SIG-M5 (cell line): Measurements from ENCODE around the gene SLC28A3.

Experiments
- DNase-seq: peaks from one replicate; lab custom pipeline; 2025; lab: John Stamatoyannopoulos, UW

Gene SLC28A3

GRCh38 chr9:84239343-84239742 is 101.2 kb downstream of the SLC28A3 start:
- no peak for DNase-seq

- no peak for DNase-seq
Observed at GRCh38 chr9:84238652-84239051, 101.9 kb downstream of the SLC28A3 start.

DNA sequence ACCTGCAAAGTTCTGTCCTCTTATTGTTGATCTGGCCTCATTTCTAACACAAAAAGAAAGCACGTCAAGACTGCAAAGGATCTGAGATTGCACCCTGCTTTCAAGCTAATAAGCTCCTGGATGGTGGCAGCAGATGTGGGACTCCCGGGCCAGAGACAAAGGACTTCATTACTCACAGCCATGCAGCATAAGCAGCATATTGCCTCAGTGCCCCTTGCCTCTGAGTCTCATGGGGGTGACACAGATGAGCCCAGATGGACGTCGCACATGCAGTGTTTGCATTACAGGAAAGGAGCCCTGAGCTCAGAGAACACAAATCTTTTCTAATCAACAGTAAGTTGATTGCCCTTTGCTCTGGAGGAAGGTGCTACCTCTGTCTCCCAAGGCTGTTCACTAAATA is 105.0 kb downstream of the SLC28A3 start:
- DNase-seq, result no peak

DNA sequence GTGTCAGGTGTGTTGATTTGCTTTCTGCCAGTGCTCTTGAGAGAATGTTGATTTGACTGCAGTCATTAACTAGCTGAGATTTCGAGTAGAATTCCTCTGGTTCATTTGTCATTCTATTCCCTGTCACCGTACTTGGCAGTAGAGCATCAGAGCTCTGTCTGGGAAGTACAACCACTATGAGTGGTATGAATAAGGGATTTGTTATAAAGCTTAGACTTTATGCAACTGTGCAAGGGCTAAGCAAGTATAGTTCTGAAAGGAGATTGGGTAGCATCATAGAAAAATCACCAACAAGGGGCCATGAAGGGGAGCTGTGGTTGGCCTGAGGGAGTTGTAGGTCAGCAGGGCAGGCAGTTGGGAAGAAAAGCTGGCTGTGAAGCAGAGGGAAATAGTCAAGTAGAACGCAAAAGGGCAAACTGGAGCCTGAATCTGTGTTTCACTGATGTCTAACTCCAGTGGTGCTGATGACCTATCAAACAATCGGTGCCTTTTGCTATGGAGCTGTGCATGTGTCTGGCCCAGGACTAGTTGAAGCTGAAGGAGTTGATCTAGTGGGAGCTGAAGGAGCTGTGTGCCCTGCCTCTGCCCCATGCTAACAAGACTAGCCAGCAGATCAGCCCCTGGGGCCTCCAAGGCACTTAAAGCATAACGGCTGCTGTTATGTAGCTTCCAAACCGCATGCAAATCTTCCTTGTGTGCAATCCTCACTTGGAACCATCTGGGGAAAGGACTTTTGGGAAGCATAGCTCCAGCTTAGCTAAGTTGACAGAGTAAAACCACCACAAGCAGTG is 110.0 kb downstream of the SLC28A3 start:
- DNase-seq, result no peak

GRCh38 chr9:84229191-84229590 is 111.4 kb downstream of the SLC28A3 start:
- DNase-seq, result no peak

GRCh38 chr9:84228130-84228720 is 112.3 kb downstream of the SLC28A3 start:
- no peak for DNase-seq

- no peak for DNase-seq
Observed at GRCh38 chr9:84226126-84226525, 114.4 kb downstream of the SLC28A3 start.
